Astrocyte of the cerebellum (primary cell): ENCODE results near the gene KCNMA1.

ENCODE experiments used
- DNase-seq: peaks from one replicate; pipeline ENCODE4 v3.0.0-alpha.2; 2011; ENCODE audit warnings: low read depth
- H3K4me3 ChIP-seq: 2 replicates; pipeline ENCODE4 v1.5.1; 2011; ENCODE audit warnings: mild to moderate bottlenecking, low read depth, low read length, moderate library complexity
- CTCF ChIP-seq: IDR thresholded peaks from 2 replicates; pipeline ENCODE4 v1.5.1; 2012; ENCODE audit warnings: low read length, low read depth, moderate library complexity, mild to moderate bottlenecking; ENCODE audit errors: missing control alignments
- in situ Hi-C: cut with HindIII; loops from 2 replicates; pipeline ENCODE4 v1.10.0; 2017; ENCODE audit warnings: low sequenced_read_pairs

Gene KCNMA1

GRCh38 chr10:77032188-77032570 is 605.4 kb downstream of the KCNMA1 start:
- in situ Hi-C loops, result no loop called here
- H3K4me3 ChIP-seq, result no peak overlapping the region
- DNase-seq, result no peak
- no peak for TF ChIP-seq CTCF

- in situ Hi-C loops, result no loop called here
- no peak for TF ChIP-seq CTCF
- no peak for DNase-seq
- no peak overlapping the region for H3K4me3 ChIP-seq
Measured at GRCh38 chr10:77031531-77032187, 605.9 kb downstream of the KCNMA1 start.

GRCh38 chr10:77030974-77031373 is 606.6 kb downstream of the KCNMA1 start:
- TF ChIP-seq CTCF, result no peak
- no peak for DNase-seq
- H3K4me3 ChIP-seq, result no peak overlapping the region
- in situ Hi-C loops, result no loop called here

DNA sequence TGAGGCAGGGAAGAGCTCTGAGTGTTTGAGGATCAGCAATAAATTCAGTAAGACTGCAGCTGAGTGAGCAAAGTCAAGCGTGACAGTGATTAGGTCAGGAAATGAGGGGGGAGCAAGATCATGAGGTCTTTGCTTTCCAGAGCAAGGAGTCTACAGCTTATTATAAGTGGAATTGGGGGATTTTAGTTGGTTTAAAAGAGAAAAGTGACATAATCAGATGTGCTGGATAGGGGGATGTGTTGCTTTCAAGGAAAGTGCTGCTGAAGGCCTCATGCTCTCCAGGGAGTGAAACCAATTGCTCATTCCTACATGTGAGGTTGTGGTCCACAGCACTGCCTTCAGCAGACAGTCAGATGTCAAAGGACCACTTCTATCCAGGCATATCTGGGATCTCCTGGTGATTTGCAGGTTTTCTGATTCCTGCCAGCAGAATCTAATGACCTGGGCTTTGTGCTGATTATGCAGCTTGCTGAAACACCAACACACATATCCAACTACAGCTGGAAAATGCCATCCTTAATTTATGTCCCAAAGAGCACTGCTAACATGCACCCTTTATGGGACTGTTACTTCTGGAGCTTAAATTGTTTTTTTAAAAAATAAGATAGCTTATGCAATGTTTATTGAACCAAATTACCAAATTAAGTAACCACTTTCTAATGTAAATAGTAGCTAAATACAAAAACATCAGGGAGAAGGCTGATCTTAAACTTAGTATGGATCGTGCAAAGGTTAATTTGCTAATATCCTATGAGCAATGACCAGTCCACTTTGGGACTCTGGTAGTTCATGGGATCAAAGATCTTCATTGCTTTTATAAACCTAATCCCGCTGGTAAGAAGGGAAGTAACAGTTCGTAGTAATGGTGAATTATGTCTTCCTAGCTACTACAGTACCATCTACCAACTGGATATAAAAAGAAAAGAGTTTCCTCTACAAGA is 607.6 kb downstream of the KCNMA1 start:
- no peak overlapping the region for H3K4me3 ChIP-seq
- in situ Hi-C loops, result no loop called here
- no peak for DNase-seq
- TF ChIP-seq CTCF, result no peak

- no peak for DNase-seq
- no peak overlapping the region for H3K4me3 ChIP-seq
- no peak for TF ChIP-seq CTCF
- in situ Hi-C loops, result no loop called here
Measured at GRCh38 chr10:77028042-77028441, 609.6 kb downstream of the KCNMA1 start.

- DNase-seq, result no peak
- in situ Hi-C loops, result no loop called here
- TF ChIP-seq CTCF, result no peak
- H3K4me3 ChIP-seq, result no peak overlapping the region
Measured at GRCh38 chr10:77027576-77027975, 610.0 kb downstream of the KCNMA1 start.
